Sigmoid colon (tissue), 7 donors: ENCODE measurements around the gene RABEP2. TPM values are rescaled to one million over a fixed set of nuclear protein-coding genes. Genes with fewer than 3 reads are reported as not detected.

ENCODE experiments used
- DNase-seq: peaks from one replicate; pipeline ENCODE4 v3.0.0-alpha.2; 2019
- H3K27ac ChIP-seq, 4 donors: fragments of 200-600 bp; sonication (generic); one replicate each; pipeline ENCODE4 v1.5.1; 2016 to 2019; ENCODE audit warnings: mild to moderate bottlenecking in 1 of 4
- H3K27me3 ChIP-seq, 3 donors: fragments of 200-600 bp; sonication (generic); one replicate each; pipeline ENCODE4 v1.5.1; 2019; ENCODE audit warnings: mild to moderate bottlenecking in 1 of 3
- H3K36me3 ChIP-seq, 4 donors: fragments of 200-600 bp; sonication (generic); one replicate each; pipeline ENCODE4 v1.5.1; 2016 to 2019
- H3K4me1 ChIP-seq, 4 donors: fragments of 200-600 bp; sonication (generic); one replicate each; pipeline ENCODE4 v1.5.1; 2017 to 2019
- H3K4me3 ChIP-seq, 4 donors: fragments of 200-600 bp; sonication (generic); one replicate each; pipeline ENCODE4 v1.5.1; 2017 to 2019; ENCODE audit warnings: mild to moderate bottlenecking in 2 of 4, moderate library complexity in 1 of 4
- H3K9me3 ChIP-seq, 4 donors: fragments of 200-600 bp in 3 of 4; sonication (generic) in 3 of 4; one replicate each; pipeline versions ENCODE4 v1.5.1 to v1.6.1; 2013 to 2019
- CTCF ChIP-seq, 4 experiments: fragments of 450-650 bp in 3 of 4; fragments of 200-600 bp in 1 of 4; IDR thresholded peaks; one replicate each; pipeline ENCODE4 v1.5.1; 2016 to 2019; ENCODE audit warnings: antibody characterized with exemption in 4 of 4, mild to moderate bottlenecking in 3 of 4, moderate library complexity in 2 of 4
- EP300 ChIP-seq, 4 donors: sonication (generic); formaldehyde crosslinking; IDR thresholded peaks; one replicate each; pipeline ENCODE4 v1.6.1; 2017; ENCODE audit warnings: antibody characterized with exemption in 4 of 4
- POLR2A ChIP-seq, 2 donors: fragments of 450-650 bp; IDR thresholded peaks; one replicate each; pipeline ENCODE4 v1.6.1; 2016; ENCODE audit warnings: antibody characterized with exemption in 2 of 2, mild to moderate bottlenecking in 2 of 2, moderate library complexity in 2 of 2
- POLR2AphosphoS5 ChIP-seq, 4 donors: sonication (generic); formaldehyde crosslinking; IDR thresholded peaks; one replicate each; pipeline ENCODE4 v1.6.1; 2017; ENCODE audit warnings: antibody characterized with exemption in 4 of 4
- WGBS, 2 donors: extraction: QIAGEN DNeasy Blood & Tissue Kit; methylation state at CpG; one replicate each; pipeline ENCODE4 v1.1.7; 2013; 5-methylcytosine and 5-hydroxymethylcytosine counted together
- intact Hi-C: fragments of 100-400 bp; cut with DNase I; formaldehyde crosslinking; loops from one replicate; pipeline ENCODE4 v1.15.1; 2023
- polyA plus RNA-seq, 3 donors: library from polyadenylated mRNA; stranded (reverse); fragments of 200-250 nt; gene quantifications; one replicate each; pipeline ENCODE4 v1.2.3, GENCODE V29; 2013
- total RNA-seq, 4 donors: library from RNA; depleted of rRNA; stranded (reverse); fragments of >200 nt; gene quantifications; one replicate each; pipeline ENCODE4 v1.1.0, GENCODE V29; 2016
- donor health status: healthy with polysubstance abuse.
- donor health status: Bipolar disorder and iron deficiency.
- donor health status: healthy.

The RABEP2 gene
- total and polyA plus RNA-seq, 7 donors: 9.9 to 48.7 (median 30.0) TPM

- no peak for DNase-seq
- 80 to 84% methylated on average over 8 of the region's 8 CpGs for WGBS, 2 donors
- H3K27me3 ChIP-seq: no peaks in the 10 kb centered on the region
- no peaks in the 10 kb centered on the region for H3K36me3 ChIP-seq
- TF ChIP-seq POLR2A (IDR thresholded peaks at IDR 0.05) (no peak), CTCF (IDR thresholded peaks at IDR 0.05) (no peak), EP300 (IDR thresholded peaks at IDR 0.05) (no peak), POLR2AphosphoS5 (IDR thresholded peaks at IDR 0.05) (no peak)
- peaks cover 0 to 11% (median 3%) of the 10 kb centered on the region in 4 donors for H3K4me1 ChIP-seq
- intact Hi-C loops: no loop called here
- H3K4me3 ChIP-seq: no peak overlapping the region
- no peaks in the 10 kb centered on the region for H3K9me3 ChIP-seq
- H3K27ac ChIP-seq: no peak overlapping the region
These were observed 8.1 kb upstream of the RABEP2 start for GRCh38 chr16:28933171-28933570.

GRCh38 chr16:28932339-28933141, 7.5 kb upstream of the RABEP2 start:
- TF ChIP-seq POLR2AphosphoS5 (IDR thresholded peaks at IDR 0.05): no peak
- no peak for TF ChIP-seq CTCF (IDR thresholded peaks at IDR 0.05)
- TF ChIP-seq POLR2A (IDR thresholded peaks at IDR 0.05): no peak
- no peak for TF ChIP-seq EP300 (IDR thresholded peaks at IDR 0.05)
- H3K4me1 ChIP-seq: peaks cover 0 to 11% (median 3%) of the 10 kb centered on the region in 4 donors
- no peaks in the 10 kb centered on the region for H3K9me3 ChIP-seq
- intact Hi-C loops: no loop called here
- WGBS, 2 donors: 78 to 91% methylated on average over 20 of the region's 20 CpGs
- no peak overlapping the region for H3K4me3 ChIP-seq
- no peak for DNase-seq
- H3K27me3 ChIP-seq: no peaks in the 10 kb centered on the region
- no peaks in the 10 kb centered on the region for H3K36me3 ChIP-seq
- H3K27ac ChIP-seq: no peak overlapping the region

- intact Hi-C loops: no loop called here
- Histone ChIP-seq H3K27me3 (no peaks in the 10 kb centered on the region), H3K4me1 (peaks cover 0 to 10% (median 3%) of the 10 kb centered on the region in 4 donors), H3K4me3 (no peak within 1 kb of the TSS), H3K9me3 (no peaks in the 10 kb centered on the region), H3K27ac (no peak within 1 kb of the TSS), H3K36me3 (no peaks in the 10 kb centered on the region)
- TF ChIP-seq CTCF (IDR thresholded peaks at IDR 0.05) (no peak), EP300 (IDR thresholded peaks at IDR 0.05) (no peak), POLR2A (IDR thresholded peaks at IDR 0.05) (no peak)
- 74 to 95% methylated on average over 10 of the region's 10 CpGs for WGBS, 2 donors
- DNase-seq: no peak
These were observed 6.8 kb upstream of the RABEP2 start, which contains the start of gene CD19 for GRCh38 chr16:28931801-28932225. TSS of gene CD19 (plus strand) at chr16:28931971. CDS start at chr16:28932001, 30 bp downstream.

- H3K27ac ChIP-seq: no peak overlapping the region
- H3K9me3 ChIP-seq: no peaks in the 10 kb centered on the region
- H3K27me3 ChIP-seq: no peaks in the 10 kb centered on the region
- H3K4me1 ChIP-seq: peaks cover 0 to 5% (median 2%) of the 10 kb centered on the region in 4 donors
- H3K4me3 ChIP-seq: no peak overlapping the region
- 44 to 82% methylated on average over 3 of the region's 3 CpGs for WGBS, 2 donors
- TF ChIP-seq EP300 (IDR thresholded peaks at IDR 0.05): no peak
- no peak for TF ChIP-seq POLR2AphosphoS5 (IDR thresholded peaks at IDR 0.05)
- no peak for TF ChIP-seq POLR2A (IDR thresholded peaks at IDR 0.05)
- TF ChIP-seq CTCF (IDR thresholded peaks at IDR 0.05): no peak
- intact Hi-C loops: no loop called here
- H3K36me3 ChIP-seq: no peaks in the 10 kb centered on the region
- no peak for DNase-seq
These were observed 5.6 kb upstream of the RABEP2 start for GRCh38 chr16:28930652-28931051.
